ENCODE results near the gene EPS8L2.
"Not testable (repeated sequence)": the region's sequence is repeated elsewhere in the genome, so short reads cannot be mapped to it uniquely, and the experiment has no call there.

DNA sequence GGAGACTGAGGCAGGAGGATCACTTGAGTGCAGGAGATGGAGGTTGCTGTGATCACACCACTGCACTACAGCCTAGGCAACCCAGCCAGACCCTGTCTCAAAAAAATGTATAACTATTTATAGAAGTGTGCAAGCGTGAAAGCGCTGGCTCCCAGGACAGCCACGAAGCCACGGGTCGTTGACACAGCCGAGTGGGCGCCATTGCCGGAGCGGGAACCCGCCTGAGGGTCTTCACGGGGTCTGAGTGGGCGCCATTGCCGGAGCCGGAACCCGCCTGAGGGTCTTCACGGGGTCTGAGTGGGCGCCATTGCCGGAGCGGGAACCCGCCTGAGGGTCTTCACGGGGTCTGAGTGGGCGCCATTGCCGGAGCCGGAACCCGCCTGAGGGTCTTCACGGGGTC lies 28.5 kb downstream of the EPS8L2 start:
- not testable (repeated sequence) for TF ChIP-seq CTCF (conservative IDR thresholded peaks at IDR 0.05; ENCODE audit: low read length); EZH2phosphoT487 (IDR thresholded peaks at IDR 0.05; ENCODE audit: borderline replicate concordance)
